SU-DHL-6 (cell line): ENCODE measurements around the gene ADAM12.

Source experiments
- H2AFZ ChIP-seq: fragments of 200-600 bp; sonication (generic); 2 replicates; pipeline ENCODE4 v1.6.1; 2014; ENCODE audit warnings: low read depth, mild to moderate bottlenecking, moderate library complexity, mixed read lengths, antibody characterized with exemption, low read length; ENCODE audit not compliant: severe bottlenecking
- H3F3A ChIP-seq: fragments of 200-600 bp; shearing (Covaris generic); 2 replicates; pipeline ENCODE4 v1.6.0; 2016; ENCODE audit warnings: antibody characterized with exemption, mild to moderate bottlenecking; ENCODE audit not compliant: insufficient read depth
- H3K27ac ChIP-seq: fragments of 200-600 bp; sonication (generic); 2 replicates; pipeline ENCODE4 v1.5.1; 2016; ENCODE audit warnings: low read depth, mild to moderate bottlenecking, low read length, moderate library complexity, mixed read lengths
- H3K27me3 ChIP-seq: fragments of 200-600 bp; sonication (generic), shearing (Covaris generic); 2 replicates; pipeline ENCODE4 v1.6.0; 2014; ENCODE audit warnings: mild to moderate bottlenecking, low read length
- H3K36me3 ChIP-seq: fragments of 200-600 bp; sonication (generic); 2 replicates; pipeline ENCODE4 v1.6.1; 2014; ENCODE audit warnings: mild to moderate bottlenecking, low read length, mixed read lengths
- H3K4me2 ChIP-seq: fragments of 300-600, 200-600 bp; shearing (Covaris generic), sonication (generic); 2 replicates; pipeline ENCODE4 v1.6.0; 2014; ENCODE audit warnings: low read length, low read depth, mild to moderate bottlenecking; ENCODE audit not compliant: poor library complexity, severe bottlenecking
- H3K4me3 ChIP-seq: fragments of 200-600 bp; sonication (generic); 2 replicates; pipeline ENCODE4 v1.5.1; 2014; ENCODE audit warnings: antibody characterized with exemption, low read length, mild to moderate bottlenecking, mixed read lengths; ENCODE audit not compliant: insufficient read depth, poor library complexity, severe bottlenecking
- H3K79me2 ChIP-seq: fragments of 200-600 bp; sonication (generic); 2 replicates; pipeline ENCODE4 v1.6.1; 2014; ENCODE audit warnings: mild to moderate bottlenecking, low read length, moderate library complexity; ENCODE audit not compliant: insufficient read depth
- H3K9ac ChIP-seq: fragments of 200-600 bp; sonication (generic); 2 replicates; pipeline ENCODE4 v1.7.0; 2014; ENCODE audit warnings: mild to moderate bottlenecking, low read length
- H3K9me2 ChIP-seq: fragments of 200-600 bp; sonication (generic); replicated peaks from 2 replicates; pipeline ENCODE4 v1.6.1; 2014; ENCODE audit warnings: low read length; ENCODE audit not compliant: insufficient read depth
- H3K9me3 ChIP-seq: fragments of 200-600 bp; sonication (generic); 2 replicates; pipeline ENCODE4 v1.6.1; 2014; ENCODE audit warnings: low read length, mixed read lengths; ENCODE audit not compliant: insufficient read depth
- H4K20me1 ChIP-seq: fragments of 200-600 bp; sonication (generic); 2 replicates; pipeline ENCODE4 v1.6.1; 2014; ENCODE audit warnings: low read depth, mild to moderate bottlenecking, antibody characterized with exemption, low read length, moderate library complexity, mixed read lengths
- EZH2phosphoT487 ChIP-seq: fragments of 200-600 bp; sonication (generic), shearing (Covaris generic); conservative IDR thresholded peaks from 2 replicates; pipeline ENCODE4 v1.6.1; 2018; ENCODE audit warnings: mild to moderate bottlenecking, antibody characterized with exemption, low read length, moderate library complexity, mixed read lengths
- TF ChIP-seq, protein P1 (sequence below): fragments of 200-600 bp; sonication (generic); IDR thresholded peaks from one replicate; pipeline ENCODE4 v1.5.1; 2017; ENCODE audit warnings: antibody characterized with exemption, mild to moderate bottlenecking, low read length, moderate library complexity; ENCODE audit not compliant: insufficient read depth, poor library complexity, severe bottlenecking

The ADAM12 gene

DNA sequence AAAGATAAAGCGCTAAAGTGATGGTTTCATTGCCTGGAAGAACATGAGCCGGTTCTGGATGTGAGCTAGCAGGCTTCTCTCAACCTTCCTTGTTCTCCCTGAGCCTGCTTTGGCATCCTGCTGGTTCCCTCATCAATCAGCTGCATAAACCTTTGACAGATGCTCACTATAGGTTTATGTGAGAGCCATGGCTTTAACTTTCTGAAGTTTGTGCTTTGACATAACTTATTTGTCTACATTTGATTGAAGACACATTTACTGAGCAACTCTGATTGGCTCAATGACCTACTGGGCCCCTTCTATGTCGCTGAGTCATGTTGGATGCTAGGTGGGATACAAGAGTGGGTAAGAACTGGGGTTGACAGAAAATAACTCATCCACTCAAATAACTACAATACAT lies 192.0 kb downstream of the ADAM12 start:
- Histone ChIP-seq H3K9ac (no peak overlapping the region), H3K9me2 (no peaks in the 10 kb centered on the region), H2AFZ (no peak overlapping the region), H3K4me2 (no peak overlapping the region), H3K9me3 (0 out of 2 replicates have a peak, but pooled peaks cover 2% of the 10 kb centered on the region), H3K79me2 (no peaks in the 10 kb centered on the region), H4K20me1 (no peaks in the 10 kb centered on the region), H3K4me3 (no peak overlapping the region), H3K27ac (no peak overlapping the region), H3K36me3 (no peaks in the 10 kb centered on the region), H3F3A (no peaks in the 10 kb centered on the region), H3K27me3 (no peaks in the 10 kb centered on the region)
- TF ChIP-seq, protein P1, sequence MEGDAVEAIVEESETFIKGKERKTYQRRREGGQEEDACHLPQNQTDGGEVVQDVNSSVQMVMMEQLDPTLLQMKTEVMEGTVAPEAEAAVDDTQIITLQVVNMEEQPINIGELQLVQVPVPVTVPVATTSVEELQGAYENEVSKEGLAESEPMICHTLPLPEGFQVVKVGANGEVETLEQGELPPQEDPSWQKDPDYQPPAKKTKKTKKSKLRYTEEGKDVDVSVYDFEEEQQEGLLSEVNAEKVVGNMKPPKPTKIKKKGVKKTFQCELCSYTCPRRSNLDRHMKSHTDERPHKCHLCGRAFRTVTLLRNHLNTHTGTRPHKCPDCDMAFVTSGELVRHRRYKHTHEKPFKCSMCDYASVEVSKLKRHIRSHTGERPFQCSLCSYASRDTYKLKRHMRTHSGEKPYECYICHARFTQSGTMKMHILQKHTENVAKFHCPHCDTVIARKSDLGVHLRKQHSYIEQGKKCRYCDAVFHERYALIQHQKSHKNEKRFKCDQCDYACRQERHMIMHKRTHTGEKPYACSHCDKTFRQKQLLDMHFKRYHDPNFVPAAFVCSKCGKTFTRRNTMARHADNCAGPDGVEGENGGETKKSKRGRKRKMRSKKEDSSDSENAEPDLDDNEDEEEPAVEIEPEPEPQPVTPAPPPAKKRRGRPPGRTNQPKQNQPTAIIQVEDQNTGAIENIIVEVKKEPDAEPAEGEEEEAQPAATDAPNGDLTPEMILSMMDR, result no peak
- TF ChIP-seq EZH2phosphoT487, result no peak

DNA sequence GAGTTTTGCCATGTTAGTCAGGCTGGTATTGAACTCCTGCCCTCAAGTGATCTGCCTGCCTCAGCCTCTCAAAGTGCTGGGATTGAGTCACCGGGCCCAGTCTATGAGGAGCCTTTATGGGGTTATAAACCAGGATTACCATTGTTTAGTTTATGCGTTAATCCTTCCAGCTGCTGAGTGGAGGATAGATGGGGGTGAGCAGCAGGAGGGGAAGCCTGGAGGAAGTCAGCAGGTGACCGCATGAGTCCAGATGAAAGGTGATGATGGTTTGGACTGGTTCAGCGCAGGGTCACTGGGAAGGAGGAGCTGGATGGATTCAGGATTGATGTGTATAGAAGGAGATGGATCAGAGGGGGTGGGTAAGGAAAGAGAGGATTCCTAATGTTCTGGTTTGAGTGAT lies 197.1 kb downstream of the ADAM12 start:
- Histone ChIP-seq H4K20me1 (no peaks in the 10 kb centered on the region), H3K27ac (no peak overlapping the region), H3K9me3 (0 out of 2 replicates have a peak, but pooled peaks cover 2% of the 10 kb centered on the region), H3K9me2 (no peaks in the 10 kb centered on the region), H3K4me2 (no peak overlapping the region), H3K9ac (no peak overlapping the region), H3F3A (no peaks in the 10 kb centered on the region), H3K79me2 (no peaks in the 10 kb centered on the region), H3K27me3 (no peaks in the 10 kb centered on the region), H3K36me3 (no peaks in the 10 kb centered on the region), H2AFZ (no peak overlapping the region), H3K4me3 (no peak overlapping the region)
- TF ChIP-seq, protein P1, result no peak

DNA sequence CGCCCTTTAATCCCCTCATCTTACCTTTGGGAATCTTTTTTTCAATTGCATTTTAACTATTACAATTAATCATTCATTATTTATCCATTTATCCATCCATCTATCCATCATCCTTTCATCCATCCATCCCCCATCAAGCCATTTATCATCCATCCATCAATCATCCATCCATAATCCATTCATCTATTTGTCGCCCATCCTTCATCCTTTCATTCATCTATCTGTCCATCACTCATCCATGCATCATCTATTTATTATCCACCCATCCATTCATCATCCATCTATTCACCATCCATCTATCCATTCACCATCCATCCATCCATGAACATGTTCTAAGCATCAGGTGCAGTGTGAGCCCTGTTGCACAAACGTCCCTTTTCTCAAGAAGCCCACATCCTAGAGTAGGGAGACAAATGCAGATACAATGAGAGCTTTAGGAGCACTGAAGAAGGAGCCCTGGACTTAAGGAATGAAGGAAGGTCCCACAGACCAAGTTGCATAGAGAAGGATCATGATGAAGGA lies 199.5 kb downstream of the ADAM12 start:
- no peak overlapping the region for H3K4me3 ChIP-seq

More for the DNA sequence above, 199.5 kb downstream of the ADAM12 start:
- Histone ChIP-seq H3K27me3 (no peaks in the 10 kb centered on the region), H3F3A (no peaks in the 10 kb centered on the region), H3K9ac (no peak overlapping the region), H3K79me2 (no peaks in the 10 kb centered on the region), H3K27ac (no peak overlapping the region), H3K9me3 (0 out of 2 replicates have a peak, but pooled peaks cover 2% of the 10 kb centered on the region), H4K20me1 (no peaks in the 10 kb centered on the region), H3K36me3 (no peaks in the 10 kb centered on the region), H3K4me2 (no peak overlapping the region), H2AFZ (no peak overlapping the region), H3K9me2 (no peaks in the 10 kb centered on the region)
- TF ChIP-seq, protein P1, result no peak
- no peak for TF ChIP-seq EZH2phosphoT487
